NCI-H2029 treated with DMSO at 0.1 percent for 48 hours (cell line): ENCODE data around the gene OR6S1.
"Not testable (repeated sequence)": the region's sequence is repeated elsewhere in the genome, so short reads cannot be mapped to it uniquely, and the experiment has no call there.

Experiments used
- DNase-seq: peaks from one replicate; lab custom pipeline; 2025; lab: John Stamatoyannopoulos, UW

The OR6S1 gene

DNA sequence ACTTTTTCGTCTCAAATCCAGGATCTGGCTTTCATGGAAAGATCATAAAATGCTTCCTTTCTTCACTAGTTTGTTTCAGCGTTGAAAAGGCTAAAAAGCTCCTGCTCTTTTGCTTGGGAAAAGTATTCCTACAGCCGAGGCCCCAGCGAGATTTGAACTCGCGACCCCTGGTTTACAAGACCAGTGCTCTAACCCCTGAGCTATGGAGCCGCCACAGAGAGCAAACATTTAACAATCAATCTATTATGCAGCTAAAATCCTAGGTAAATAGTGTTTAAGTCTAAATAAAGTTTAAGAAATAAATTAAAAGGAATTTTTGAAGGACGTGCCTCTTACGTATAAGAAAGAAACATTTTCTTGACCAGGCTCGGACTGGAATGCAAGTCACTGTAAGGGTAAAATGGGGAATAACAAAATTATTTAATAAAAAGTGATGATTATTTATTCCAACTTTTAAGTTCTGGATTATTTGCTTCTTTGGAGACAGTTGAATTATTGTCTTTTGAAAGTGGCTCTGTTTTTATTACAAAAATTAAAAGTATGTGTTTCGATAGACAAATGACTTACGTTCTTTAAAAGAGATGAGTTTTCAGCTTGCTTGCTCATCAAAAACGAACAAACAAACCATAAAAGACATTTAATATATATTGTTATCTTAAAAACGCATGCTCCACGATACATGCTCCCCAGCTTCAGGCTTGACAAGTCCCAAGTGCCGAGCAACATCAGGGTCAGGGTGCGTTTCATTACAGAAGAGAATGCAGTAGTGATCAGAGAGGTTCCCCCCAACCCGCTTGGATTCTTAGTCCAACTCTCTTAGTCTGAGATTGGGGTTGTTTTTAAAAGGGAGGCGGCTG is 10.2 kb downstream of the OR6S1 start:
- DNase-seq, result no peak

DNA sequence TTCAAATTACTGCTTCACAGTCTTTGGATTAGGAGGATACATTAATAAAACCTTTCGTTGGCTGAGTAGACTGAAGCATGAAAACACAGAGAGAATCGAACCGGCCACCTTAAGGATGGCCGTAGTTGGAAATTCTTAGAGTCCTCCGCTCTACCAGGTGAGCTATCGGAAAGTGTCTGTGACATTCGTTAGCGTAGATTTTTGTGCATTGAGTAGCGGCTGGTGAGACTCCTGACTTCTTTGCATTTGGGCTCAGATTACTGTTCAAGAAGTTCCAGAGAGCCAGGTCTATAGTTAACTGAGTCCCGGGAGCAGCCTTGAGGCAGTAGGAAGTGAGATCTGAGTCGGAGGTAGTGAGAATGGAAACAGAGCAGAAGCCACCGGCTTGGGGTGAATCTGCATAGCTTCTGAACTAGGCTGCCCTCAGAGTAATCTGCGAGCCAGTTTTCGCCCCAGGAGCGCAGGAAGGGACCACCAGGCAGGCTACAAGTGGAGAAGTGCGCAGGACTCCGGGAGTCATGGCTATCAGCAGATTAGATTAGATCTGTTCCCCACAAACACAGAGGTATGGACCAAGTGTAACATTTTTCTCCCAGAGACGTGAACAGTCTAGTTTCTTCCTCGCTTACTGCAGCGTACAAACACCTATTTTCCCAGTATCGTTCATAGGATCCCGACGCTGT is 11.0 kb downstream of the OR6S1 start:
- DNase-seq, result no peak

DNA sequence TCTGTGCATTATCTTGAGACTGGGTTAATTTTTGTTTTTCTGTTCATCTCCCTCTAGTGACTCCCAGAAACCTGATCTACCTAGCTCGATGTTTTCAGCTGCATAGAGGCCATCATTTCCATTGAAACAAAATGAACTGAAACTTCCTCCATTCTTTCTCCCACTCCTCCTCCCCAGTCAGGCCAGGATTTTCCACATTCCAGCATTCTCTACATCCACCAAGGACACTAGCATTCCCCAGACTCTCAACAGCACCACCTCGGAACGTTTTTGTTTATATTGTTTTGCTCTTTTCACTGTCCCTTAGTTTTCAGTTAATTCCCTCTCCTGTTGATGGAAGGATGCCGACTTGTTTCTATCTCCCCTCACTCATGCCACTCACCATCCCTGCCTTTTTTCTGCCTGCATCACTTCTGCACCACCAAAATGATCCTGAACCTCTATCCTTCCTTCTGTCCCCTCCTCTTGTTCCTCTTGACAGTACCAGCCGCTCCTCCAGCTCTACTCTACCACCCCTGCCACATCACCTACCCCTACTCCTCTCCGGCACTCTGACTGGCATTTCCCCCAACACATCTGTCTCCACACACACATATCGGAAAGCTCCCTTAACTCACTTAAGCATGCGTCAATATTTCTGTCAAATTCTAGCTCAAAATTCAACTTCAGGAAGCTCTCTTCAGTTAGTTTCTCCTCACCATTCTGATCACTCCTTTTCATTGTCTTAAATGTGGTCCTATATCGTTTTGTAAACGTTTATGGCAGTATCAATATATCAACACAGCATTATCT is 13.2 kb downstream of the OR6S1 start:
- DNase-seq, result no peak

DNA sequence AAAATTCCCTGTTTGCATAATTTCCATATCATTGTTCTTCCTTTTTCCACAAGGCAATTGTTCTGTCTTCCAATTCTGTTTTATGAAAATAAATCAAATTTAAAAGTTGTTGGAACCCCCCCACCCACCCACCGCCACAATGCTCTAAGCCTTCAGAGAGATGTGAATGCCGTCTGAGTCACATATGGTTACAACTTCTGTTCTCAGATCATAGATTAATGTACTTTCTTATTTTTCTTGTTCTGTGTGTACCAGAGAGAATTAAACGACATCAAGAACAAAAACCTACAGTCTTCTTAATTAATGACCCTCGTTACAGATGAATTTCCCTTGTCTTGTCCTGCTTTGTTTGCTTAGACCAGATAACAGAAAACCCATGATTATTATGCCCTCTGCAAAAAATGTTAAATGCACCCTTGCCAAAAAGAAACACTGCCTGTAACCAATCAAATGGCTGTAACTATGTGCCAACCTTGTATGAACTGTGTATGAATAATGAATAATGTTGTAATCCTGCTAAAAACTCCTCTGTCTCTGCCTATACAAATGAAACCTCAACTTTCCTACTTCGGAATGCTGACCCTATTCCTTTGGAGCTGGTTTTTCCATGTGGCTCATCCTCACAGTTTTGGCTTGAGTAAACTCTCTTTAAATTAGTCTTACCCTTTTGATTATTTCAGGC is 14.0 kb downstream of the OR6S1 start:
- no peak for DNase-seq

DNA sequence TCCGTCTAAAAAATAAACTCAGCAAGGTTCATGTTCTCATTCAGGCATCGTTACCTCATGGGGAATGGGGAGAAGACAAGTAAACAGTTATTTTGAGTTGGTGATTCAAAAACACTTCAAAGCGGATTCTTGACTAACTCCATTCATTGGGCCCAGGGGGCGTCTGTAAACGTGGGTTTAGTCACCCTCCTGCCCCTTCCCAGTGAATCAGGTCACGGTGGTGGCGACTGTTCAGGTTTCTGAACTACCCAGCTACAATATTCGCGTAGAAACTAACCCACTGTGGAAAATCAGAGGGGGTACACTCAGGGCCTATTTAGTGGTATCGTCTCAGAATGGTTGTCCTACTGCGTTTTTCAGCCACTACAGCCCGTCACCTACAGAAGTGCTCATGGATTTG is 15.2 kb downstream of the OR6S1 start:
- DNase-seq, result no peak

DNA sequence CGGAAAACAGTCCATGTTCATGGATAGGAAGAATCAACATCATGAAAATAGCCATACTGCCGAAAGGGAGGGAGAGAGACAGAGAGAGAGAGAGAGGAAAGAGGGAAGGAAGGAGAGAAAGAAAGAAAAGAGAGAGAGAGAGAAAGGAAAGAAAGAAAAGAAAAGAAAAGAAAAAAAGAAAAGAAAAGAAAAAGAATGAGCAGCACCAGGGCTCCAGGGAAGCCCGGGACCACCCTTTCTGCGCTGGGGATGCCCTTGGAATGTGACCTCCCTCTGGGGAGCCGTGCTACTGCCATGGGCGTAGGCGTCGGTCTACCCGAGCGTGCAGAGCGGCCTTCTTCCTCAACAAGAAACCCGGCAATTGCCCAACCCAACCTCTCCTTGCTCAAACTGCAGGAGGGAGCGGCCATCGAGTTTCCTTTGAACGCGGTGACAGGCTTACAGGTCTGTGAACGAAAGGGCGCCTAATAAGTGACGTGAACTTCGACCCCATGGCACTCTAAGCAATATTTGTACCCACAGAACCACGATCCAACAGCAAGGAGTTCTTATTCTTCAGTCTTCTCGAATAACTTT is 16.9 kb downstream of the OR6S1 start:
- DNase-seq, result no peak

DNA sequence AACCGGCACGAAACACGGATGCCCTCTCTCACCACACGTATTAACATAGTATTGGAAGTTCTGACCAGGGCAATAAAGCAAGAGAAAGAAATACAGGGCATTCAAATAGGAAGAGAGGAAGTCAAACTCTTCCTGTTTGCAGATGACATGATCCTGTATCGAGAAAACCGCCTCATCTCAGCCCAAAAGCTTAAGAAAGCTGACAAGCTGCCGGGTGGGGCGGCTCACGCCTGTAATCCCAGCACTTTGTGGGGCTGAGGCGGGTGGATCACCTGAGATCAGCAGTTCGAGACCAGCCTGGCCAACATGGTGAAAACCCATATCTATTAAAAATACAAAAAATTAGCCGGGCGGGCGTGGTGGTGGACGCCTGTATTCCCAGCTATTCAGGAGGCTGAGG is 17.7 kb downstream of the OR6S1 start:
- no peak for DNase-seq

DNA sequence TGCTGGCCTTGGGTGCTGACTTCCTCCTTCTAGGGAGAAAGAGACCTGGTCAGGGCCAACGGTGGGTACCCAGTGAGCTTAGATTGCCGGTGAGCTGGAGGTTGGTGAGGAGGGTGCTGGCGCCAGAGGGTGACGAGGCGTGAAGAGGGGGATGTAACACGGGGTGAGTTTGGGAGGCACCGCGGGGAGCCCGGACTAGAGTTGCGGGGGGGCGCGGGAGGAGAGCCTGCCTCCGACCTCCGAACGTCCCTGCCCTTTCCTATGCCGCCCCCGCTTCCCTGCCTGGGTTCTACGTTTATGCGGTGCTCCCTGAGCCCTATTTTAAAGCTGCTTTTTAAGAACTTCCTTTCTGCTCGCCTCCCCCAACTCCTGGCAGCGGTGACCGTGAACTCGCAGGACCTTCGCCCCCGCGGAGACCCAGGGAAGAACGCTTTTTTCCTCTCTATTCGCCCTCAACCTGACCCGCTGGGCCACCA is 18.6 kb downstream of the OR6S1 start:
- DNase-seq, result no peak

DNA sequence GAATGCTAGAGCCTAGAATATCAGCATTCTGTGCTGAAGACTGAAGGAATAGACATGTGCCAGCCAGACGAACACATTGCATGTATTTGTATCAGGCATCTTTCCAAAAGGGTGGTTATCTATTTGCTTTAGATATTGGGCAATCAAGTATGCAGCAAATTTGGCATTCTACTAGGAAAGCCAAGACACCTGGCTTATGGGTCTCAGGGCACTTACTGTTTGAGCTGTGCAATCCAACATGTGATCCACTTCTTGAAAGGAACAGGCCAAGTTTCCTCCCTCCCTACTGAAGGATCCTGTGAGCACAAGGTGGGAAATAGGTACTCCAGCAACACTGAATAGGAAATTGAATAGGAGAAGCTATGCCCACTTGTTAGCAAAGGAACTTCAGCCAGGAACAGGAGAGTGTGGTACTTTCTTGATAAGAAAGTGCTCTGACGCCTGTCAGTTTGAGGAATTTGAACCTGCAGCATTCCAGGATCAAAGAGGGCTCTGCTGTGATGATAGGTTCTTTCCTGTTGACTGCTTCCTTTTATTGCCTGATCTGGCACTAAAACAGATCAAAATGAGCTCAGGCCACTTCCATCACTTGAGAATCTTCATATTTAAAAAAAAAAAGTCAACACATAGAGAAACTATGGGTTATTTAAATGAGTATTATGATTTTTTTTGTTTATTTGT is 20.6 kb downstream of the OR6S1 start:
- DNase-seq, result no peak

DNA sequence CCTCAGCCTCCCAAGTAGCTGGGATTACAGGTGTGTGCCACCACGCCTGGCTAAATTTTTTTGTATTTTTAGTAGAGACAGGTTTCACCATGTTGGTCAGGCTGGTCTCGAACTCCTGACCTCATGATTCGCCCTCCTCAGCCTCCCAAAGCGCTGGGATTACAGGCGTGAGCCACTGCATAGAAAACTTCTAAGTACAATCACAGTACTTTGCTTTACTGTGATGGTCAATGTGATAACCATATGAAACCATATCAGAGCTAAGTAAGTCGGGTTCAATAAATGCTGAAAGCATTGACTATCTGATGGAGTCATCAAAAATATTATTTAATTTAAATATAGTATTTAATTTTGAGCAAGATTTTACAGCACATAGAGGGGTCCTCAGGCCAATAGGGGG is 21.8 kb downstream of the OR6S1 start:
- DNase-seq, result not testable (repeated sequence)

DNA sequence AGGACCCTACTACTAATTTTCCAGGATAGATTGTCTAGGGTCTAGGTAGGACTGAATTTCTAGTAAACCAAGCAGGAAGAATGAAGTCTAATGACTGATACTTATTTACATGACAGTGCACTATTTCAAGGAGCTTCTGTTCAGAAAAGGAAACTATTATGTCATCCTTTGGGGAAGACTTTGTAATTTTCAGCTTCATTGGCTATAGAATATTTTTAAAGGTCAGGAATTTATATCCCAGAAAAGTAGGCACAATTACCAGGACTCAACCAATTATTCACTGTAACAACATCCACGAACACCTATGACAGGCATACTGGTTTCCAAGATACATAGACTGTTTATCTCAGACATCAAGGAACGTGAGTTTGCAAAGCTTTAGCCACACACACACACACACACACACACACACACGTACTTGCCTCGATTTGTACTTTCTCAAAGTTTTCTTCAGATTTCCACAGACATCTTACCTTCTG is 23.2 kb downstream of the OR6S1 start:
- DNase-seq, result no peak

DNA sequence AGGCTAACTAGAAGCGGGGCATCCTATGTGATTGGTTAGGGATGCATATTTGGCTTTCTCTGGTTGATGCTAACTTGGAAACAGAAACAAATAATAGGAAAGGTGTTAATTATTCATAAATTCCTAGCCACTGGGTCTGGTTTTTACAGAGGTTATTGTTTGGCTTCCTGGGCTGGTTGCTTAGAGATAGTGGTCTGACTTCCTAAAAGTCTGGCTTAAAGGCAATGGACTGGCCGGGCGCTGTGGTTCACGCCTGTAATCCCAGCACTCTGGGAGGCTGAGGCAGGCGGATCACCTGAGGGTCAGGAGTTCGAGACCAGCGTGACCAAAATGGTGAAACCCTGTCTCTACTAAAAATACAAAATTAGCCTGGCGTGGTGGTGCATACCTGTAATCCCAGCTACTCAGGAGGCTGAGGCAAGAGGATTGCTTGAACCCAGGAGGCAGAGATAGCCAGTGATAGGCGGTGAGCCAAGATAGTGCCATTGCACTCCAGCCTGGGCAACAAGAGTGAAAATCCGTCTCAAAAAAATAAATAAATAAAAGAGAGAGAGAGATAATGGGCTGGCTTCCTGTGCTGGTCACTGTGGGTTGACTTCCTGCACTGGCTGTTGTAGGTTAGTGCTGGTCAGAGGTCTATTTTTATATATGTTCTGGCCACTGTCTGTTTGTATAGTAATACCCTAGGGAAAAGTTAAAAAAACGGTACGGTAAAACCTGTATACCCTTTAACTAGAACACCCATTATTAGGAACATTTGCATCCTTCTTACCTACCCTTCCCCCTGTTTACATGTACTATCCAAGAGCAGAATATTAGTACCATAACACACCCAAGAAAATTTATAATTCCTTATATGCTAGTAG is 24.1 kb downstream of the OR6S1 start:
- no peak for DNase-seq

DNA sequence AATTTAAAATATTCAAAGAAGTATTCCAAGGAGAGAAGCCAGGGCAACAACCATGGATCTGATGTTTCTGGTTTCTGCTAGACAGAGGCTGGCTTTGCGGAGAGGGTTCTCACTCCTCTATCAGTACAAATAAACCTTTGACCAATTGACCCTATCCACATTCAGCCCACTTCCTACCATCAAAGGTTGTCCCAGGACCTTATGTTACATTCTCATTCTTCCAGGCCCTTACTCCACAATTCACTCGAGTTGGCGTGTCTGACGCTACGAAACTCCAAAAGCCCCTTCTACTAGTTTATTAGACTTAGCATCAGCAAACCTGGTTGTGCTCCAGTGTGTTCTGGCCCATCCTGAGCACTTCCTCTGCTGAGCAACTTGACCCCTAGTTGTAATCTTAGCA is 25.5 kb downstream of the OR6S1 start:
- no peak for DNase-seq

DNA sequence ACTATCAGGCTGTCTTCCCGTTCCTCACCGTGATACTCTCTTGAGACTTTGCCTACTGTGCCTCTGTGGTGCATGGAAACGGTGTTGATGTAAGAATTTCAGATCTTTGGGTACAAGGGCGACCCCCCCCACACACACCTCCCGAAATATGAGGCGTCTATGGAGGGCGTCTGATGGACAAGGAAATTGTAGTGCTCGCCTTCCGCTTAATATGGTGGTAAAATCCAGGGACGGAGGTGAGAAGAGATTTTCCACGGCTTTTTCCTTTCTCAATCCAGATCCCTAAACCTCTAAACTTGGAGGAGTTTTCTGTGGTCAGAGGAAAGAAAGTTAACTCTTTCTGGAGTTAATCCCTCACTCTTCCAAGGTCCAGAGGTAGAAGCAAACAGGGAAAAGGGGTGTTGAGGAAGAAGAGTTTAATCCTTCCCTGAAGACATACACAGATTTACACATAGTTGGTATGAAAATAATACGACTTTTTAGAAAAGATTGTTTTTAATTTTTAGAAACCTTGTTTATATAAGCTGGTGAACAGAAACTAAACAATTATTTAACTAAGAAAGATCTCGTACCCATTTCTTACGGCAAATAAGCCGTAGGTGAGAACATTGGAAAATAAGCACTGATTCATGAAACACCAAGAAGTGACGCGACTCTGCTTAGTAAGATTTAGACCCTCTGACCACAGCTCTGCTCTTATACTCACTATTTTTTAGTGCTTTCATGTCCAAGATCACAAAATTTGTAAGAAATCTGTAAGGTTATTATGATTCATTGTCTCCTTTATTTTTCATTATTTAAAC is 27.3 kb downstream of the OR6S1 start:
- DNase-seq, result no peak

DNA sequence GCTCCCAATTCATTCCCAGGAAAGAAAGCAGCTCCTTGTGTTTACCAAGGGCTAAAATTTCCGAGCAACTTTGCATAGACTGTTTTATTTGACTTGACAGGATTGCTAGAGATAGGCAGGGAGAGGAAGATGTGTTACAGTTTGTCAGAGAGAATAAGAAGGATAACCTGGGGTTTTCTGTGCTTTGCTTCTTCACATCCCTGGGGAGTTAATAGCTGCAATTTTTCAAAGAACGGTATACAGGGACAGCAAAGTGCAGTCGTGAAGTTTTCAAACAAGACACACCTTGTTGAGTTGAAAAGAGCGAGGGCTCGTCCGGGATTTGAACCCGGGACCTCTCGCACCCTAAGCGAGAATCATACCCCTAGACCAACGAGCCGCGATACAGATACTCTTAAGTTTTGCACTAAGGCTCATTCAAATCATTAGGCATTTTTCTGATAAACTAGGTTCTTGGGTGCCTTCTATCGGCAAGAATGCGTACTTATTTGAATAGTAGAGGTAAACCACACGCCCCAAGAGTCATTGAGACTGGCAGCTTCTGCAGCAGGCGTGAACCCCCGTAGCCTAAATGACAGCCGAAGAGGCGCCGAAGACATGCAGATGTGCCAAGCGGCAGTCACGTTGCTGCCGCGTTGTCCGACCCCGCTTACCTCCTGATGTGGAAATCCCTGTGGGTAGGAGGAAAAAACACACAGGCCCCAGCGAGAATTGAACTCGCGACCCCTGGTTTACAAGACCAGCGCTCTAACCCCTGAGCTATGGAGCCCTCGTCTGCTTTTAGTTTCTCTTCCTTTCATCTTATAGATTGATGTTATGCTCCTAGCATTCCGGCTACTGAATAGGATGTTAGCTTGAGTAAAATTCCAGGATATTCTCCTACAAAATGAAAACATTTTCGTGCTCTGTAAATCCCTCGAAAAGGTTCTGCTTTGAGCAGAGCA is 28.1 kb downstream of the OR6S1 start:
- peak; percentile 77 for DNase-seq

DNA sequence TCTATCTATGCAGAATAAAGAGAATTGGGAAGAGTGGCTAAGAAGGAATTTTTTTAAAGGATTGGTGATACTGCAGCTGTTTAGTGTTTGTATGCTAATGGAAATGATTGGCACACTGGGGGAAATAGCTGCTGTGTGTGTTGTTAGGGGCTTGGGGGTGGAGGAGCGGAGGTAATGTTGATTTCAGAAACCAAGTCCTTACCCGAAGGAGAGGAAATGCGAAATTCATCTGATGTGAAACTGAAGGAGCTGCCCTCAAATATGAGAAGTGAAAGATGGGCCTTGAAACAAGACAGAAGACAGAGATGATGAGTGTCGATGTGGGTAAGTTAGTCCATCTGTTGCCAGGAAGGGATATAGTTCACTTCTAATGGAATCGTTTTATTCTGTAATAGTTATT is 29.1 kb downstream of the OR6S1 start:
- DNase-seq, result no peak

DNA sequence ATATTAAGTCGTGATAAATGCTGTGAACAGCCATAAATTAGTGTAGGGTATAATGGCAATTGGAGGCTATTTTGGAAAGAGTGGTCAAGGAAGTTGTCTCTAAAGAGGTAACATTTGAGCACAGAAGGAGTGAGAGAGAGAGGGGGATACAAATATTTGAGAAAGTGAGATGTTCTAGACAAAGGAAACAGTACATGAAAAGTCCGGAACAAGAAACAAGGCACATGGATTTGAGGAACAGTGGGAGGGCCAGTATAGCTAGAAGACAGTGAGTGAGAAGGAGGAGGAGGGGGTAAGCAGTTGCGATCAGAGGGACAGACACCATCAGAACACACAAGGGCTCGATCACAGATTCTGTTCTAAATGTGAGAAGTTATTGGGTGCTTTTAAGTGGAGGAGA is 30.2 kb downstream of the OR6S1 start:
- no peak for DNase-seq
